Measurements from ENCODE around the gene MRPL21.

DNA sequence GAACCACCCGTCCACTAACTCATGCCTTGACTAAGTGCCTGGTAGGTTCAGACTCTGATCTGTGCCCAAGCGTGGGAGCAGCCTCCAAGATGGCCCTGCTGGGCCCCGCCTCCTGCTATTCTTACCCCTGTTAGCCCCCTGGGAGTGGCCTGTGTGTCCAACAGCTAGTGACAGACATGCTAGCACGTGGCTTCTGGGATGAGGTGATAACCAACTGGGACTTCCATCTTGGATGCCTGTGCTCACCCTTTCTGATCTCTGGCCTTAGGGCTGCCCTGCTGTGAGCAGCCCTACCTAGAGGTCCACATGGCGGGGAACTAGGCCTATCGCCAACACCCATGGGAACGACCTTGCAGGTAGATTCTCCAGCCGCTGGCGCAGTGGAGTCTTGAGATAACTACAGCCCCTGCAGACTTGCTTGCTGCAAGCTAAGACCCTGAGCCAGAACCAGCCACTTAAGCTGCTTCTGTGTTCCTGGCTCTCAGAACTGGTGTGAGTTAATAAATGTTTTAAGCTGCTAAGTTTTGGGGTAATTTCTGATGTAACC, 2.7 kb downstream of the MRPL21 start:
- TF ChIP-seq, protein P1, sequence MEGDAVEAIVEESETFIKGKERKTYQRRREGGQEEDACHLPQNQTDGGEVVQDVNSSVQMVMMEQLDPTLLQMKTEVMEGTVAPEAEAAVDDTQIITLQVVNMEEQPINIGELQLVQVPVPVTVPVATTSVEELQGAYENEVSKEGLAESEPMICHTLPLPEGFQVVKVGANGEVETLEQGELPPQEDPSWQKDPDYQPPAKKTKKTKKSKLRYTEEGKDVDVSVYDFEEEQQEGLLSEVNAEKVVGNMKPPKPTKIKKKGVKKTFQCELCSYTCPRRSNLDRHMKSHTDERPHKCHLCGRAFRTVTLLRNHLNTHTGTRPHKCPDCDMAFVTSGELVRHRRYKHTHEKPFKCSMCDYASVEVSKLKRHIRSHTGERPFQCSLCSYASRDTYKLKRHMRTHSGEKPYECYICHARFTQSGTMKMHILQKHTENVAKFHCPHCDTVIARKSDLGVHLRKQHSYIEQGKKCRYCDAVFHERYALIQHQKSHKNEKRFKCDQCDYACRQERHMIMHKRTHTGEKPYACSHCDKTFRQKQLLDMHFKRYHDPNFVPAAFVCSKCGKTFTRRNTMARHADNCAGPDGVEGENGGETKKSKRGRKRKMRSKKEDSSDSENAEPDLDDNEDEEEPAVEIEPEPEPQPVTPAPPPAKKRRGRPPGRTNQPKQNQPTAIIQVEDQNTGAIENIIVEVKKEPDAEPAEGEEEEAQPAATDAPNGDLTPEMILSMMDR (IDR thresholded peaks at IDR 0.05; ENCODE audit: low read length) = no peak
- TF ChIP-seq EZH2 (IDR thresholded peaks at IDR 0.05; ENCODE audit: borderline replicate concordance, low read length) = no peak
